ENCODE measurements around the gene MBOAT1. TPM values are rescaled to one million over a fixed set of nuclear protein-coding genes. Genes with fewer than 3 reads are reported as not detected.

MBOAT1 gene
- polyA plus RNA-seq, 2 of the 4 experiments (the other 2 are of a cell fraction), result 1.9 to 5.5 TPM

GRCh38 chr6:20117474-20117873, 94.8 kb downstream of the MBOAT1 start:
- FAIRE-seq (no peak), ATAC-seq (no peak), DNase-seq (ENCODE audit: low read depth in 1 of 2, low spot score in 1 of 2) (no peak)
- Histone ChIP-seq H3K4me1 (peaks cover 14% of the 10 kb centered on the region; the same call in 2 of the 3 replicates), H3K4me2 (0 out of 3 replicates have a peak overlapping the region, but pooled peaks have one; percentile 26), H3K9me3 (no peaks in the 10 kb centered on the region), H3K4me3 (no peak overlapping the region), H3K27ac (no peak overlapping the region)
- TF ChIP-seq RFX5 (IDR thresholded peaks at IDR 0.05) (no peak), MYC (IDR thresholded peaks at IDR 0.05; ENCODE audit: borderline replicate concordance, low read length) (no peak)
- ChIA-PET CTCF (interaction anchor here (1.2 to 2.7 kb wide), 2 partner anchors 9 to 25 kb away, joined by 5 to 14 read pairs; no protein-coding TSS in a partner anchor), POLR2A (no interaction called here)
- WGBS (ENCODE audit: missing lambda C conversion rate), result 58% methylated on average over 3 of the region's 3 CpGs

GRCh38 chr6:20116792-20117191, 95.5 kb downstream of the MBOAT1 start:
- ATAC-seq (no peak), DNase-seq (ENCODE audit: low read depth in 1 of 2, low spot score in 1 of 2) (no peak), FAIRE-seq (no peak)
- POLR2A ChIA-PET, result no interaction called here
- Histone ChIP-seq H3K4me1 (peaks cover 14% of the 10 kb centered on the region; the same call in 2 of the 3 replicates), H3K9me3 (no peaks in the 10 kb centered on the region), H3K4me2 (no peak overlapping the region), H3K27ac (no peak overlapping the region), H3K4me3 (no peak overlapping the region)
- TF ChIP-seq, protein P1, sequence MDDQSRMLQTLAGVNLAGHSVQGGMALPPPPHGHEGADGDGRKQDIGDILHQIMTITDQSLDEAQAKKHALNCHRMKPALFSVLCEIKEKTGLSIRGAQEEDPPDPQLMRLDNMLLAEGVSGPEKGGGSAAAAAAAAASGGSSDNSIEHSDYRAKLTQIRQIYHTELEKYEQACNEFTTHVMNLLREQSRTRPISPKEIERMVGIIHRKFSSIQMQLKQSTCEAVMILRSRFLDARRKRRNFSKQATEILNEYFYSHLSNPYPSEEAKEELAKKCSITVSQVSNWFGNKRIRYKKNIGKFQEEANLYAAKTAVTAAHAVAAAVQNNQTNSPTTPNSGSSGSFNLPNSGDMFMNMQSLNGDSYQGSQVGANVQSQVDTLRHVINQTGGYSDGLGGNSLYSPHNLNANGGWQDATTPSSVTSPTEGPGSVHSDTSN (IDR thresholded peaks at IDR 0.05), result no peak
- TF ChIP-seq KDM1A (IDR thresholded peaks at IDR 0.05; ENCODE audit: low read depth), result no peak
- TF ChIP-seq TFCP2L1 (CRISPR knock-in tag; IDR thresholded peaks at IDR 0.05), result no peak
- no peak for TF ChIP-seq TP53 (CRISPR knock-in tag; IDR thresholded peaks at IDR 0.05)
- no peak for TF ChIP-seq HES2 (IDR thresholded peaks at IDR 0.05)
- no peak for TF ChIP-seq POLR2AphosphoS2 (conservative IDR thresholded peaks at IDR 0.05; ENCODE audit: low read length)
- no peak for TF ChIP-seq MAZ (IDR thresholded peaks at IDR 0.05; ENCODE audit: borderline replicate concordance, low read depth, low read length)
- TF ChIP-seq SMC3 (IDR thresholded peaks at IDR 0.05), result no peak
- no peak for TF ChIP-seq FOSB (CRISPR knock-in tag; IDR thresholded peaks at IDR 0.05)
- TF ChIP-seq CHD4 (IDR thresholded peaks at IDR 0.05; ENCODE audit: borderline replicate concordance), result no peak
- TF ChIP-seq REST (IDR thresholded peaks at IDR 0.05), result no peak
- TF ChIP-seq, protein P2, sequence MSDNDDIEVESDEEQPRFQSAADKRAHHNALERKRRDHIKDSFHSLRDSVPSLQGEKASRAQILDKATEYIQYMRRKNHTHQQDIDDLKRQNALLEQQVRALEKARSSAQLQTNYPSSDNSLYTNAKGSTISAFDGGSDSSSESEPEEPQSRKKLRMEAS (IDR thresholded peaks at IDR 0.05), result no peak
- CTCF ChIA-PET, result interaction anchor here (1.4 kb wide), 1 partner anchor 10 kb away, joined by 4 read pairs; no protein-coding TSS in a partner anchor
- WGBS (ENCODE audit: missing lambda C conversion rate), result 83% methylated on average over 7 of the region's 7 CpGs

- ATAC-seq (no peak), FAIRE-seq (no peak), DNase-seq (ENCODE audit: low read depth in 1 of 2, low spot score in 1 of 2) (no peak)
- 92% methylated on average over 9 of the region's 9 CpGs for WGBS (ENCODE audit: missing lambda C conversion rate)
- ChIA-PET POLR2A (no interaction called here), CTCF (interaction anchor here (1.1 to 1.7 kb wide), 2 partner anchors 8 to 11 kb away, joined by 4 to 10 read pairs; no protein-coding TSS in a partner anchor)
- Histone ChIP-seq H3K27ac (no peak overlapping the region), H3K4me2 (no peak overlapping the region), H3K9me3 (no peaks in the 10 kb centered on the region), H3K4me1 (peaks cover 14% of the 10 kb centered on the region; the same call in 2 of the 3 replicates), H3K4me3 (no peak overlapping the region)
- TF ChIP-seq GATA3 (IDR thresholded peaks at IDR 0.05; ENCODE audit: borderline replicate concordance) (no peak), ESRRA (IDR thresholded peaks at IDR 0.05; ENCODE audit: borderline replicate concordance, low read length) (no peak), CBX8 (IDR thresholded peaks at IDR 0.05) (no peak), KDM5A (IDR thresholded peaks at IDR 0.05) (no peak), PHF8 (IDR thresholded peaks at IDR 0.05; ENCODE audit: borderline replicate concordance, low read depth) (no peak), TFCP2L1 (CRISPR knock-in tag; IDR thresholded peaks at IDR 0.05) (no peak), KDM1A (IDR thresholded peaks at IDR 0.05; ENCODE audit: low read depth) (no peak), ZC3H11A (IDR thresholded peaks at IDR 0.05) (no peak), RNF2 (IDR thresholded peaks at IDR 0.05; ENCODE audit: borderline replicate concordance, low read depth) (no peak), ZNF302 (CRISPR knock-in tag; IDR thresholded peaks at IDR 0.05) (no peak), EHF (CRISPR knock-in tag; IDR thresholded peaks at IDR 0.05) (no peak), FOXS1 (CRISPR knock-in tag; IDR thresholded peaks at IDR 0.05) (no peak), JUNB (IDR thresholded peaks at IDR 0.05) (no peak), HOXB5 (CRISPR knock-in tag; IDR thresholded peaks at IDR 0.05) (no peak), CBX2 (IDR thresholded peaks at IDR 0.05; ENCODE audit: borderline replicate concordance, low read depth) (no peak), MAZ (IDR thresholded peaks at IDR 0.05; ENCODE audit: borderline replicate concordance, low read depth, low read length) (no peak), CEBPB (IDR thresholded peaks at IDR 0.05) (no peak)
- TF ChIP-seq, protein P1 (IDR thresholded peaks at IDR 0.05), result no peak
Measured at GRCh38 chr6:20115246-20115980, 96.9 kb downstream of the MBOAT1 start.

Measured in A549 (cell line).